ENCODE measurements around the gene OGDH.

Gene OGDH

GRCh38 chr7:44625526-44626471, 19.4 kb downstream of the OGDH start:
- Histone ChIP-seq H3K4me1 (ENCODE audit: control insufficient read depth, insufficient read depth, low read depth, low read length) (peaks cover 19% of the 10 kb centered on the region), H2BK5ac (ENCODE audit: low read depth, low read length, poor library complexity, severe bottlenecking) (no peak overlapping the region), H4K8ac (ENCODE audit: low read length) (no peak overlapping the region), H2BK15ac (ENCODE audit: low read depth, poor library complexity, severe bottlenecking) (no peak overlapping the region), H2AK5ac (ENCODE audit: low read length, severe bottlenecking) (no peak overlapping the region), H3K23ac (ENCODE audit: low read length in 2 of 2) (no peak overlapping the region), H4K91ac (ENCODE audit: low read length) (no peak overlapping the region), H3K4me3 (ENCODE audit: insufficient read depth in 1 of 2, low read depth in 1 of 2, low read length in 2 of 2) (no peak overlapping the region), H3K27me3 (ENCODE audit: control insufficient read depth in 1 of 2, insufficient read depth in 1 of 2, low read length in 2 of 2) (no peaks in the 10 kb centered on the region), H2BK120ac (ENCODE audit: low read depth, low read length) (no peak overlapping the region), H3K27ac (ENCODE audit: low read length, poor library complexity, severe bottlenecking) (no peak overlapping the region), H3K18ac (ENCODE audit: low read depth in 1 of 2, low read length in 2 of 2) (no peak overlapping the region), H3K4ac (ENCODE audit: low read depth in 1 of 2, low read length in 2 of 2) (no peak overlapping the region), H3K9ac (ENCODE audit: low read length) (no peak overlapping the region), H3K9me3 (ENCODE audit: control insufficient read depth, low read length) (no peaks in the 10 kb centered on the region), H2AFZ (ENCODE audit: low read depth, low read length) (no peak overlapping the region), H3K4me2 (ENCODE audit: low read length, poor library complexity, severe bottlenecking) (no peak overlapping the region), H3K79me1 (replicated peaks; ENCODE audit: low read length, poor library complexity, severe bottlenecking) (peaks cover 23% of the 10 kb centered on the region), H3K36me3 (ENCODE audit: control insufficient read depth in 1 of 2, insufficient read depth in 2 of 2, low read depth in 1 of 2, low read length in 2 of 2) (peaks cover 26 to 45% of the 10 kb centered on the region in 2 experiments), H2BK12ac (ENCODE audit: low read length in 2 of 2) (no peak overlapping the region), H3K14ac (ENCODE audit: low read length in 2 of 2) (no peak overlapping the region)
- DNase-seq = no peak
- 89% methylated on average over 6 of the region's 6 CpGs for WGBS

GRCh38 chr7:44626620-44627019, 20.2 kb downstream of the OGDH start:
- no peak overlapping the region for H3K9ac ChIP-seq (ENCODE audit: low read length)
- no peaks in the 10 kb centered on the region for H3K27me3 ChIP-seq (ENCODE audit: control insufficient read depth in 1 of 2, insufficient read depth in 1 of 2, low read length in 2 of 2)
- H3K4ac ChIP-seq (ENCODE audit: low read depth in 1 of 2, low read length in 2 of 2) = no peak overlapping the region
- no peak overlapping the region for H3K18ac ChIP-seq (ENCODE audit: low read depth in 1 of 2, low read length in 2 of 2)
- no peak overlapping the region for H3K4me3 ChIP-seq (ENCODE audit: insufficient read depth in 1 of 2, low read depth in 1 of 2, low read length in 2 of 2)
- H3K36me3 ChIP-seq (ENCODE audit: control insufficient read depth in 1 of 2, insufficient read depth in 2 of 2, low read depth in 1 of 2, low read length in 2 of 2) = peaks cover 26 to 50% of the 10 kb centered on the region in 2 experiments
- no peak overlapping the region for H2BK15ac ChIP-seq (ENCODE audit: low read depth, poor library complexity, severe bottlenecking)
- H3K4me2 ChIP-seq (ENCODE audit: low read length, poor library complexity, severe bottlenecking) = no peak overlapping the region
- H2BK5ac ChIP-seq (ENCODE audit: low read depth, low read length, poor library complexity, severe bottlenecking) = no peak overlapping the region
- H2BK12ac ChIP-seq (ENCODE audit: low read length in 2 of 2) = no peak overlapping the region
- no peak overlapping the region for H3K23ac ChIP-seq (ENCODE audit: low read length in 2 of 2)
- peaks cover 23% of the 10 kb centered on the region for H3K79me1 ChIP-seq (replicated peaks; ENCODE audit: low read length, poor library complexity, severe bottlenecking)
- H3K14ac ChIP-seq (ENCODE audit: low read length in 2 of 2) = no peak overlapping the region
- H3K4me1 ChIP-seq (ENCODE audit: control insufficient read depth, insufficient read depth, low read depth, low read length) = peaks cover 21% of the 10 kb centered on the region
- no peak overlapping the region for H3K27ac ChIP-seq (ENCODE audit: low read length, poor library complexity, severe bottlenecking)
- no peak overlapping the region for H2AK5ac ChIP-seq (ENCODE audit: low read length, severe bottlenecking)
- H2BK120ac ChIP-seq (ENCODE audit: low read depth, low read length) = no peak overlapping the region
- 73% methylated on average over 3 of the region's 4 CpGs for WGBS
- DNase-seq = no peak
- H3K9me3 ChIP-seq (ENCODE audit: control insufficient read depth, low read length) = no peaks in the 10 kb centered on the region
- no peak overlapping the region for H4K8ac ChIP-seq (ENCODE audit: low read length)
- no peak overlapping the region for H4K91ac ChIP-seq (ENCODE audit: low read length)
- H2AFZ ChIP-seq (ENCODE audit: low read depth, low read length) = no peak overlapping the region

- no peak overlapping the region for H2BK15ac ChIP-seq (ENCODE audit: low read depth, poor library complexity, severe bottlenecking)
- H3K36me3 ChIP-seq (ENCODE audit: control insufficient read depth in 1 of 2, insufficient read depth in 2 of 2, low read depth in 1 of 2, low read length in 2 of 2) = peaks cover 19 to 43% of the 10 kb centered on the region in 2 experiments
- no peak for DNase-seq
- no peak overlapping the region for H2BK120ac ChIP-seq (ENCODE audit: low read depth, low read length)
- no peak overlapping the region for H3K4ac ChIP-seq (ENCODE audit: low read depth in 1 of 2, low read length in 2 of 2)
- H3K23ac ChIP-seq (ENCODE audit: low read length in 2 of 2) = no peak overlapping the region
- H3K9me3 ChIP-seq (ENCODE audit: control insufficient read depth, low read length) = no peaks in the 10 kb centered on the region
- WGBS = 93% methylated on average over 12 of the region's 13 CpGs
- peaks cover 28% of the 10 kb centered on the region for H3K4me1 ChIP-seq (ENCODE audit: control insufficient read depth, insufficient read depth, low read depth, low read length)
- H3K14ac ChIP-seq (ENCODE audit: low read length in 2 of 2) = no peak overlapping the region
- H3K9ac ChIP-seq (ENCODE audit: low read length) = no peak overlapping the region
- H3K4me3 ChIP-seq (ENCODE audit: insufficient read depth in 1 of 2, low read depth in 1 of 2, low read length in 2 of 2) = no peak overlapping the region
- H3K27me3 ChIP-seq (ENCODE audit: control insufficient read depth in 1 of 2, insufficient read depth in 1 of 2, low read length in 2 of 2) = no peaks in the 10 kb centered on the region
- H2BK5ac ChIP-seq (ENCODE audit: low read depth, low read length, poor library complexity, severe bottlenecking) = no peak overlapping the region
- no peak overlapping the region for H3K4me2 ChIP-seq (ENCODE audit: low read length, poor library complexity, severe bottlenecking)
- no peak overlapping the region for H2AFZ ChIP-seq (ENCODE audit: low read depth, low read length)
- peak overlapping the region; percentile 57 for H2AK5ac ChIP-seq (ENCODE audit: low read length, severe bottlenecking)
- peaks cover 26% of the 10 kb centered on the region for H3K79me1 ChIP-seq (replicated peaks; ENCODE audit: low read length, poor library complexity, severe bottlenecking)
- H3K27ac ChIP-seq (ENCODE audit: low read length, poor library complexity, severe bottlenecking) = no peak overlapping the region
- peak overlapping the region in 1 of 2 experiments; percentile 54 for H3K18ac ChIP-seq (ENCODE audit: low read depth in 1 of 2, low read length in 2 of 2)
- H4K91ac ChIP-seq (ENCODE audit: low read length) = no peak overlapping the region
- no peak overlapping the region for H4K8ac ChIP-seq (ENCODE audit: low read length)
- peak overlapping the region in 1 of 2 experiments; percentile 61 for H2BK12ac ChIP-seq (ENCODE audit: low read length in 2 of 2)
These were observed 23.5 kb downstream of the OGDH start for GRCh38 chr7:44629829-44630522.

All from mesenchymal stem cell (in vitro differentiated cells and primary cell).